WTC11 (cell line): ENCODE data around the gene YPEL4. TPM values are rescaled to one million over a fixed set of nuclear protein-coding genes. Genes with fewer than 3 reads are reported as not detected.

Source experiments
- ATAC-seq: fragments of 200-7000 bp; cut with Tn5 transposase; 2 replicates; pipeline ENCODE4 v1.10.0; 2021; ENCODE audit warnings: mild to moderate bottlenecking, moderate library complexity
- CTCF ChIA-PET: fragments of 300-600 bp; sonication (Branson Sonifier 250); formaldehyde crosslinking; loops from one replicate; lab custom pipeline; 2021; ENCODE audit warnings: antibody characterized with exemption; lab: Charles Lee
- POLR2A ChIA-PET: fragments of 350-600 bp; sonication (Branson Sonifier 250); formaldehyde crosslinking; loops from one replicate; lab custom pipeline; 2021; ENCODE audit warnings: antibody characterized with exemption; lab: Charles Lee
- DNase-seq: peaks from one replicate; pipeline ENCODE4 v3.0.0; 2021; ENCODE audit warnings: low spot score
- H3K27ac Mint-ChIP-seq: 2 replicates; pipeline ENCODE4 v1.8.0; 2021; ENCODE audit warnings: mixed read lengths
- H3K27me3 Mint-ChIP-seq: 2 replicates; pipeline ENCODE4 v1.8.0; 2021; ENCODE audit warnings: low read depth, mild to moderate bottlenecking, moderate library complexity, mixed read lengths
- H3K36me3 Mint-ChIP-seq: 2 replicates; pipeline ENCODE4 v1.8.0; 2021; ENCODE audit warnings: mixed read lengths
- H3K4me1 Mint-ChIP-seq: 2 replicates; pipeline ENCODE4 v1.8.0; 2022; ENCODE audit warnings: mixed read lengths
- H3K4me3 Mint-ChIP-seq: 2 replicates; pipeline ENCODE4 v1.8.0; 2021; ENCODE audit warnings: mild to moderate bottlenecking, moderate library complexity, mixed read lengths
- H3K9me3 Mint-ChIP-seq: 2 replicates; pipeline ENCODE4 v1.8.0; 2021; ENCODE audit warnings: mixed read lengths
- ATF1 ChIP-seq: sonication (generic); formaldehyde crosslinking; IDR thresholded peaks from 2 replicates; pipeline ENCODE4 v1.8.1; 2023; ENCODE audit warnings: mild to moderate bottlenecking, moderate library complexity, missing genetic modification reagents
- CREB1 ChIP-seq: sonication (generic); formaldehyde crosslinking; IDR thresholded peaks from 2 replicates; pipeline ENCODE4 v1.8.0; 2023; ENCODE audit warnings: mild to moderate bottlenecking, missing genetic modification reagents
- HMGA2 ChIP-seq: fragments of 250-450 bp; sonication (Bioruptor Pico); IDR thresholded peaks from 2 replicates; pipeline ENCODE4 v1.4.0; 2021; ENCODE audit warnings: mild to moderate bottlenecking, moderate library complexity
- JAZF1 ChIP-seq: fragments of 250-450 bp; sonication (Bioruptor Pico); IDR thresholded peaks from 2 replicates; pipeline ENCODE4 v1.9.0; 2021; ENCODE audit warnings: moderate library complexity, mild to moderate bottlenecking, inconsistent platforms
- JUN ChIP-seq: sonication (generic); formaldehyde crosslinking; IDR thresholded peaks from 2 replicates; pipeline ENCODE4 v1.8.0; 2023; ENCODE audit warnings: mild to moderate bottlenecking, missing genetic modification reagents
- MXD4 ChIP-seq: fragments of 250-450 bp; sonication (Bioruptor Pico); IDR thresholded peaks from 2 replicates; pipeline ENCODE4 v1.8.0; 2021; ENCODE audit warnings: mild to moderate bottlenecking, moderate library complexity, borderline replicate concordance
- NFE2L1 ChIP-seq: sonication (generic); formaldehyde crosslinking; IDR thresholded peaks from 2 replicates; pipeline ENCODE4 v1.8.1; 2023; ENCODE audit warnings: missing genetic modification reagents
- NR1H2 ChIP-seq: sonication (generic); formaldehyde crosslinking; IDR thresholded peaks from 2 replicates; pipeline ENCODE4 v1.9.0; 2021; ENCODE audit warnings: mild to moderate bottlenecking, moderate library complexity, missing genetic modification reagents
- OVOL2 ChIP-seq: fragments of 250-450 bp; sonication (Bioruptor Pico); IDR thresholded peaks from 2 replicates; pipeline ENCODE4 v1.9.0; 2021; ENCODE audit warnings: mild to moderate bottlenecking, borderline replicate concordance
- SP1 ChIP-seq: sonication (generic); formaldehyde crosslinking; conservative IDR thresholded peaks from 2 replicates; pipeline ENCODE4 v1.8.1; 2022; ENCODE audit warnings: missing genetic modification reagents
- TP53 ChIP-seq: sonication (generic); formaldehyde crosslinking; IDR thresholded peaks from 2 replicates; pipeline ENCODE4 v1.8.1; 2023; ENCODE audit warnings: mild to moderate bottlenecking, missing genetic modification reagents
- ZNF121 ChIP-seq: sonication (generic); formaldehyde crosslinking; IDR thresholded peaks from 2 replicates; pipeline ENCODE4 v1.8.0; 2023; ENCODE audit warnings: missing genetic modification reagents
- ZNF232 ChIP-seq: sonication (generic); formaldehyde crosslinking; IDR thresholded peaks from 2 replicates; pipeline ENCODE4 v1.8.0; 2022; ENCODE audit warnings: mild to moderate bottlenecking, missing genetic modification reagents
- ZNF396 ChIP-seq: fragments of 250-450 bp; sonication (Bioruptor Pico); IDR thresholded peaks from 2 replicates; pipeline ENCODE4 v1.8.0; 2021; ENCODE audit warnings: mild to moderate bottlenecking, moderate library complexity, borderline replicate concordance
- ZNF671 ChIP-seq: fragments of 250-450 bp; sonication (Bioruptor Pico); IDR thresholded peaks from 2 replicates; pipeline ENCODE4 v1.8.0; 2021; ENCODE audit warnings: mild to moderate bottlenecking
- total RNA-seq: library from RNA; stranded (reverse); gene quantifications from 3 replicates; pipeline ENCODE4 v1.2.3, GENCODE V29; 2021
- TF ChIP-seq, protein P1 (sequence below): fragments of 200-600 bp; IDR thresholded peaks from 2 replicates; pipeline ENCODE4 v1.8.0; 2022; ENCODE audit warnings: antibody characterized with exemption
- TF ChIP-seq, protein P2 (sequence below): sonication (generic); formaldehyde crosslinking; IDR thresholded peaks from 2 replicates; pipeline ENCODE4 v1.8.1; 2022; ENCODE audit warnings: mild to moderate bottlenecking, missing genetic modification reagents, moderate library complexity, borderline replicate concordance
- TF ChIP-seq, protein P3 (sequence below): sonication (generic); formaldehyde crosslinking; IDR thresholded peaks from 2 replicates; pipeline ENCODE4 v1.8.0; 2023; ENCODE audit warnings: missing genetic modification reagents
- TF ChIP-seq, protein P4 (sequence below): sonication (generic); formaldehyde crosslinking; IDR thresholded peaks from 2 replicates; pipeline ENCODE4 v1.8.0; 2022; ENCODE audit warnings: mild to moderate bottlenecking, missing genetic modification reagents
- TF ChIP-seq, protein P5 (sequence below): fragments of 250-450 bp; sonication (Bioruptor Pico); conservative IDR thresholded peaks from 2 replicates; pipeline ENCODE4 v1.9.0; 2021; ENCODE audit warnings: mild to moderate bottlenecking
- TF ChIP-seq, protein P6 (sequence below): sonication (generic); formaldehyde crosslinking; conservative IDR thresholded peaks from 2 replicates; pipeline ENCODE4 v1.8.1; 2023; ENCODE audit warnings: mild to moderate bottlenecking, low read depth, missing genetic modification reagents, moderate library complexity
- TF ChIP-seq, protein P7 (sequence below): sonication (generic); formaldehyde crosslinking; IDR thresholded peaks from 2 replicates; pipeline ENCODE4 v1.8.1; 2022; ENCODE audit warnings: low read depth, missing genetic modification reagents, borderline replicate concordance
- TF ChIP-seq, protein P8 (sequence below): fragments of 250-450 bp; sonication (Bioruptor Pico); IDR thresholded peaks from 2 replicates; pipeline ENCODE4 v1.9.0; 2021; ENCODE audit warnings: mild to moderate bottlenecking

YPEL4 gene
- total RNA-seq, 1 experiment from 2014 or later, result 0.15 TPM

DNA sequence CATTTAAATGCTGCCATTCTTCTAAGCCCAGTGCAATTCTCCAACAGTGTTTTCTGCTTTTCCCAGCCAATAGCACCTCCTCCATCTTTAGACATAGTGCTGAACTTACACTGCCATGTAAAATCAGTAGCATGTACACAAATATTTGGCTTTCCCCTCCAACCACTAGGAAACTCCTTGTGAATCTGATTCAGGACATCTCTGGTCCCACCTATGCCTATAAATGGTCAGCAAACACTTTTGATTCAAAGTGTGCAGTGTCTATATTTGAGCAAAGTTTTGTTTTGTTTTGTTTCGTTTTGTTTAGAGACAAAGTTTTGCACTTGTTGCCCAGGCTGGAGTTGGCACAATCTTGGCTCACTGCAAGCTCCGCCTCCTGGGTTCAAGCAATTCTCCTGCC is 24.8 kb downstream of the YPEL4 start (continued):
- TF ChIP-seq, protein P1, sequence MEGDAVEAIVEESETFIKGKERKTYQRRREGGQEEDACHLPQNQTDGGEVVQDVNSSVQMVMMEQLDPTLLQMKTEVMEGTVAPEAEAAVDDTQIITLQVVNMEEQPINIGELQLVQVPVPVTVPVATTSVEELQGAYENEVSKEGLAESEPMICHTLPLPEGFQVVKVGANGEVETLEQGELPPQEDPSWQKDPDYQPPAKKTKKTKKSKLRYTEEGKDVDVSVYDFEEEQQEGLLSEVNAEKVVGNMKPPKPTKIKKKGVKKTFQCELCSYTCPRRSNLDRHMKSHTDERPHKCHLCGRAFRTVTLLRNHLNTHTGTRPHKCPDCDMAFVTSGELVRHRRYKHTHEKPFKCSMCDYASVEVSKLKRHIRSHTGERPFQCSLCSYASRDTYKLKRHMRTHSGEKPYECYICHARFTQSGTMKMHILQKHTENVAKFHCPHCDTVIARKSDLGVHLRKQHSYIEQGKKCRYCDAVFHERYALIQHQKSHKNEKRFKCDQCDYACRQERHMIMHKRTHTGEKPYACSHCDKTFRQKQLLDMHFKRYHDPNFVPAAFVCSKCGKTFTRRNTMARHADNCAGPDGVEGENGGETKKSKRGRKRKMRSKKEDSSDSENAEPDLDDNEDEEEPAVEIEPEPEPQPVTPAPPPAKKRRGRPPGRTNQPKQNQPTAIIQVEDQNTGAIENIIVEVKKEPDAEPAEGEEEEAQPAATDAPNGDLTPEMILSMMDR, result no peak
- TF ChIP-seq OVOL2 (CRISPR knock-in tag) (no peak), ZNF232 (CRISPR knock-in tag) (no peak), ZNF671 (no peak)
- TF ChIP-seq, protein P2, sequence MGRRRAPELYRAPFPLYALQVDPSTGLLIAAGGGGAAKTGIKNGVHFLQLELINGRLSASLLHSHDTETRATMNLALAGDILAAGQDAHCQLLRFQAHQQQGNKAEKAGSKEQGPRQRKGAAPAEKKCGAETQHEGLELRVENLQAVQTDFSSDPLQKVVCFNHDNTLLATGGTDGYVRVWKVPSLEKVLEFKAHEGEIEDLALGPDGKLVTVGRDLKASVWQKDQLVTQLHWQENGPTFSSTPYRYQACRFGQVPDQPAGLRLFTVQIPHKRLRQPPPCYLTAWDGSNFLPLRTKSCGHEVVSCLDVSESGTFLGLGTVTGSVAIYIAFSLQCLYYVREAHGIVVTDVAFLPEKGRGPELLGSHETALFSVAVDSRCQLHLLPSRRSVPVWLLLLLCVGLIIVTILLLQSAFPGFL (CRISPR knock-in tag), result no peak
- TF ChIP-seq, protein P3, sequence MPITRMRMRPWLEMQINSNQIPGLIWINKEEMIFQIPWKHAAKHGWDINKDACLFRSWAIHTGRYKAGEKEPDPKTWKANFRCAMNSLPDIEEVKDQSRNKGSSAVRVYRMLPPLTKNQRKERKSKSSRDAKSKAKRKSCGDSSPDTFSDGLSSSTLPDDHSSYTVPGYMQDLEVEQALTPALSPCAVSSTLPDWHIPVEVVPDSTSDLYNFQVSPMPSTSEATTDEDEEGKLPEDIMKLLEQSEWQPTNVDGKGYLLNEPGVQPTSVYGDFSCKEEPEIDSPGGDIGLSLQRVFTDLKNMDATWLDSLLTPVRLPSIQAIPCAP (CRISPR knock-in tag), result no peak
- TF ChIP-seq, protein P4, sequence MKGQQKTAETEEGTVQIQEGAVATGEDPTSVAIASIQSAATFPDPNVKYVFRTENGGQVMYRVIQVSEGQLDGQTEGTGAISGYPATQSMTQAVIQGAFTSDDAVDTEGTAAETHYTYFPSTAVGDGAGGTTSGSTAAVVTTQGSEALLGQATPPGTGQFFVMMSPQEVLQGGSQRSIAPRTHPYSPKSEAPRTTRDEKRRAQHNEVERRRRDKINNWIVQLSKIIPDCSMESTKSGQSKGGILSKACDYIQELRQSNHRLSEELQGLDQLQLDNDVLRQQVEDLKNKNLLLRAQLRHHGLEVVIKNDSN (CRISPR knock-in tag), result no peak

DNA sequence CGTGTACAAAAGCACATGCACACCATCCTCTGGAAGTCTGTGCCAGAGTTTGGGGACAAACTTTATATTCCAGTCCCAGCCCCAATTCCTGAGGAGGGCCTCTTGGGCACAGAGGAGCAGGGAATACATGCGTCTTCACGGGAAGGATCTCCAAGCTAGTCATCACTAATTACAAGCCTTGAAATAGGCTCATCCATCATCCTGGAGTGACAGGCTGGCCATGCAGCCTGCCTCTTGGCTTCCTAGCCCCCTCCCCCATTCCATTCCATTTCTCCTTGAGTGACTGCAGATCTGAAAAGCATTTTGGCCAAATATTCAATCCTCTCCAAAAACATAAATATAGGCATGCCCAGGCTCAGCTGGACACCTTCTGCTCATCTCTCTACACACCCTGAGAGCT is 27.4 kb downstream of the YPEL4 start:
- H3K4me1 Mint-ChIP-seq, result no peaks in the 10 kb centered on the region
- TF ChIP-seq ZNF121 (no peak), MXD4 (CRISPR knock-in tag) (no peak), JAZF1 (CRISPR knock-in tag) (no peak), ATF1 (CRISPR knock-in tag) (no peak), HMGA2 (CRISPR knock-in tag) (no peak), NR1H2 (no peak)
- TF ChIP-seq, protein P5, sequence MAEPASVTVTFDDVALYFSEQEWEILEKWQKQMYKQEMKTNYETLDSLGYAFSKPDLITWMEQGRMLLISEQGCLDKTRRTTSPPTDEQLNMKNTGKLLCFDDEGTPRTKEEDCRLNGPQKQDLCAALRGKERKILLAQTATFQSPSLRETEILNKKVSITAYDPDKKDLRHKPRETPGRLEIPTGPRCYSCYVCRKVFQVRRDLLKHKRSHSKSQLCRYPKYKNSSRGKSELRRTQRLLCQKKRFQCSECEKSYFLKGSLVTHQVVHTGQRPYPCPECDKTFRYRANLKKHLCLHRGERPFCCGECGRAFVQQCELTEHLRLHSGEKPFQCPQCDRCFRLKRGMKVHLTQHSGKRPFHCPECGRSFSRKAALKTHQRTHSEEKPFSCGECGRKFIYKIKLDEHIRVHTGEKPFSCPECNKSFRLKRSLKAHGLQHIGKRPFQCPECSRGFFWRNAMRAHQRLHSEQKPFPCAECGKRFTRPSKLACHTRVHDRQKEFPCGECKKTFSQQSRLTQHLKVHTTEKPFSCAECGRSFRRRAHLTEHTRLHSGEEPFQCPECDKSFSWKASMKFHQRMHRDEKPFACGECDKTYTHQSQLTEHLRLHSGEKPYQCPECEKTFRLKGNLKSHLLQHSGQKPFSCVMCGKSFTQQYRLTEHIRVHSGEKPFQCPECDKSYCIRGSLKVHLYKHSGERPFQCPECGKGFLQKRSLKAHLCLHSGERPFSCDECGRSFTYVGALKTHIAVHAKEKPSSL, result no peak
- peaks cover 20% of the 10 kb centered on the region for H3K36me3 Mint-ChIP-seq
- DNase-seq (no peak), ATAC-seq (no peak)
- H3K27me3 Mint-ChIP-seq, result peaks cover 7% of the 10 kb centered on the region; the same call in 1 of the 2 replicates
- no peak overlapping the region for H3K4me3 Mint-ChIP-seq
- ChIA-PET POLR2A (no interaction called here), CTCF (no interaction called here)
- H3K9me3 Mint-ChIP-seq, result peaks cover 25% of the 10 kb centered on the region
- H3K27ac Mint-ChIP-seq, result no peak overlapping the region

DNA sequence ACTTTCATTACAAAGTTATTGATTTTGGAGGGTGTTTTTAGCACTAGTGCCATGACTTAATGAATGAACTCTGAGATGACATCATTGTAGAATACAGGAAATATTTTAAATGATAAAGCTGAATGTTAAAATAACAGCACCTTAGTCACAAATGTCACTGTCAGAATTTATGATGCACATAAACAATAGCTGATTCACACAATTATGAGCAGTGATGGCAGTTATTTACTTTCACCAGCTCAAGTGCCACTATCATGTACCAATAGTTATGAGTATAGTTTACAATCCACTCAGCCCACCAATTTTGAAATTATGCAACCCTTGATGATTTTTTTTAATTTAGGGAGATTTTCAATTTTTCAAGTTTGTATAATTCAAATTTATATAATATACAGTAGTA is 29.2 kb downstream of the YPEL4 start:
- no peak for DNase-seq
- no peak for ATAC-seq
- ChIA-PET POLR2A (no interaction called here), CTCF (interaction anchor here (1.1 to 1.2 kb wide), 2 partner anchors 24 to 52 kb away, joined by 3 to 7 read pairs; no protein-coding TSS in a partner anchor)
- Mint-ChIP-seq H3K4me1 (no peaks in the 10 kb centered on the region), H3K36me3 (peaks cover 20% of the 10 kb centered on the region), H3K4me3 (no peak overlapping the region), H3K9me3 (peaks cover 25% of the 10 kb centered on the region), H3K27me3 (peaks cover 7% of the 10 kb centered on the region; the same call in 1 of the 2 replicates), H3K27ac (no peak overlapping the region)
- TF ChIP-seq JAZF1 (CRISPR knock-in tag), result no peak
- TF ChIP-seq, protein P6, sequence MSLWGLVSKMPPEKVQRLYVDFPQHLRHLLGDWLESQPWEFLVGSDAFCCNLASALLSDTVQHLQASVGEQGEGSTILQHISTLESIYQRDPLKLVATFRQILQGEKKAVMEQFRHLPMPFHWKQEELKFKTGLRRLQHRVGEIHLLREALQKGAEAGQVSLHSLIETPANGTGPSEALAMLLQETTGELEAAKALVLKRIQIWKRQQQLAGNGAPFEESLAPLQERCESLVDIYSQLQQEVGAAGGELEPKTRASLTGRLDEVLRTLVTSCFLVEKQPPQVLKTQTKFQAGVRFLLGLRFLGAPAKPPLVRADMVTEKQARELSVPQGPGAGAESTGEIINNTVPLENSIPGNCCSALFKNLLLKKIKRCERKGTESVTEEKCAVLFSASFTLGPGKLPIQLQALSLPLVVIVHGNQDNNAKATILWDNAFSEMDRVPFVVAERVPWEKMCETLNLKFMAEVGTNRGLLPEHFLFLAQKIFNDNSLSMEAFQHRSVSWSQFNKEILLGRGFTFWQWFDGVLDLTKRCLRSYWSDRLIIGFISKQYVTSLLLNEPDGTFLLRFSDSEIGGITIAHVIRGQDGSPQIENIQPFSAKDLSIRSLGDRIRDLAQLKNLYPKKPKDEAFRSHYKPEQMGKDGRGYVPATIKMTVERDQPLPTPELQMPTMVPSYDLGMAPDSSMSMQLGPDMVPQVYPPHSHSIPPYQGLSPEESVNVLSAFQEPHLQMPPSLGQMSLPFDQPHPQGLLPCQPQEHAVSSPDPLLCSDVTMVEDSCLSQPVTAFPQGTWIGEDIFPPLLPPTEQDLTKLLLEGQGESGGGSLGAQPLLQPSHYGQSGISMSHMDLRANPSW, result no peak
- TF ChIP-seq JUN (CRISPR knock-in tag), result no peak
- TF ChIP-seq OVOL2 (CRISPR knock-in tag), result no peak
- no peak for TF ChIP-seq ZNF396 (CRISPR knock-in tag)
- TF ChIP-seq NFE2L1 (CRISPR knock-in tag), result no peak
- TF ChIP-seq TP53 (CRISPR knock-in tag), result no peak
- no peak for TF ChIP-seq SP1
- TF ChIP-seq, protein P3 (CRISPR knock-in tag), result no peak
- TF ChIP-seq, protein P7, sequence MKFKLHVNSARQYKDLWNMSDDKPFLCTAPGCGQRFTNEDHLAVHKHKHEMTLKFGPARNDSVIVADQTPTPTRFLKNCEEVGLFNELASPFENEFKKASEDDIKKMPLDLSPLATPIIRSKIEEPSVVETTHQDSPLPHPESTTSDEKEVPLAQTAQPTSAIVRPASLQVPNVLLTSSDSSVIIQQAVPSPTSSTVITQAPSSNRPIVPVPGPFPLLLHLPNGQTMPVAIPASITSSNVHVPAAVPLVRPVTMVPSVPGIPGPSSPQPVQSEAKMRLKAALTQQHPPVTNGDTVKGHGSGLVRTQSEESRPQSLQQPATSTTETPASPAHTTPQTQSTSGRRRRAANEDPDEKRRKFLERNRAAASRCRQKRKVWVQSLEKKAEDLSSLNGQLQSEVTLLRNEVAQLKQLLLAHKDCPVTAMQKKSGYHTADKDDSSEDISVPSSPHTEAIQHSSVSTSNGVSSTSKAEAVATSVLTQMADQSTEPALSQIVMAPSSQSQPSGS, result no peak
- TF ChIP-seq, protein P8, sequence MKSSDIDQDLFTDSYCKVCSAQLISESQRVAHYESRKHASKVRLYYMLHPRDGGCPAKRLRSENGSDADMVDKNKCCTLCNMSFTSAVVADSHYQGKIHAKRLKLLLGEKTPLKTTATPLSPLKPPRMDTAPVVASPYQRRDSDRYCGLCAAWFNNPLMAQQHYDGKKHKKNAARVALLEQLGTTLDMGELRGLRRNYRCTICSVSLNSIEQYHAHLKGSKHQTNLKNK (CRISPR knock-in tag), result no peak
- TF ChIP-seq CREB1 (CRISPR knock-in tag), result no peak
